Nephron (organoid): ENCODE data around the gene NAV1.

Experiments
- H3K27ac Mint-ChIP-seq, 3 experiments: 2 replicates each; pipeline ENCODE4 v1.8.0; 2020; ENCODE audit warnings: mixed read lengths in 3 of 3, mild to moderate bottlenecking in 2 of 3, moderate library complexity in 1 of 3
- H3K27me3 Mint-ChIP-seq: 2 replicates; pipeline ENCODE4 v1.8.0; 2021; ENCODE audit warnings: low read depth, mild to moderate bottlenecking, moderate library complexity, mixed read lengths
- H3K36me3 Mint-ChIP-seq: 2 replicates; pipeline ENCODE4 v1.8.0; 2020; ENCODE audit warnings: low read depth, mixed read lengths
- H3K4me1 Mint-ChIP-seq: 2 replicates; pipeline ENCODE4 v1.8.0; 2020; ENCODE audit warnings: mixed read lengths
- H3K4me3 Mint-ChIP-seq, 3 experiments: 2 replicates each; pipeline ENCODE4 v1.8.0; 2020; ENCODE audit warnings: mild to moderate bottlenecking in 3 of 3, mixed read lengths in 3 of 3, moderate library complexity in 2 of 3
- H3K9me3 Mint-ChIP-seq: 2 replicates; pipeline ENCODE4 v1.8.0; 2020; ENCODE audit warnings: mixed read lengths
- CTCF ChIP-seq, 3 experiments: fragments of 200-600 bp; sonication (generic); IDR thresholded peaks; one replicate each; pipeline ENCODE4 v1.5.0; 2021; ENCODE audit warnings: antibody characterized with exemption in 3 of 3; ENCODE audit not compliant: unreplicated experiment in 3 of 3

Gene NAV1

DNA sequence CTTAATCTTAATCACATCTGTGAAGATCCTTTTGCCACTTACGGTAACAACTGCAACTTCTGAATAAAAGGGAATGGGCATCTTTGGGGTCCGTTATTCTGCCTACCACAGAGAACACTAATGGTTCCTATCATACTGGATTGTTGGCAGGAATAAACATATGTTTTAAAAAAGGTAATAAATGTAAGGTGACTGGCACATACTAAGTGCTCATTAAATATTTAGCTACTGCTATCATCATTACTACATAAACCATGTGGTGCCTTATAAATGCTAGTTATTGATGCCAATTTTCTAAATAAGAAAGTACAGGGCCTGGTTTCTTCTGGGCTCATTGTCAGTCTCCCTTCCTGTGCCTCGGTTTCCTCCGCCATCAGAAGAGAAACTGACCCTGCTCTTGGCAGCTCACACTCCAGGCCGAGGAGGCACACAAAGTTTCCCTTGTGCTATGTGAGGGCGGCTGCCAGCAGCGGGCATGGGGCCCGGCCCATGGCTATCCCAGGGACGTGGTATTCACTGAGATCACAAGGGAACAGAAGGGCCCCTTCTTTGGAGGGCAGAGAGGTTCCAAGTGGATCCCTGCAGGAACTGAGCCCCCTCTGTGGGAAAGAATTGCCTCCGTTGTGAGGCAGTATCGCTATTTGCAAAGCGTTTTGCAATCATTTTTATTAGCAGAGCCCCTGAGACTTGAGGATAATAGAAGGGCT lies 26.2 kb downstream of the NAV1 start:
- TF ChIP-seq CTCF (IDR thresholded peaks at IDR 0.05; ENCODE audit: unreplicated experiment in 3 of 3): no peak
- Mint-ChIP-seq H3K4me1 (peaks cover 6% of the 10 kb centered on the region), H3K27ac (no peak overlapping the region), H3K36me3 (no peaks in the 10 kb centered on the region), H3K4me3 (no peak overlapping the region), H3K27me3 (peaks cover 19% of the 10 kb centered on the region), H3K9me3 (no peaks in the 10 kb centered on the region)

DNA sequence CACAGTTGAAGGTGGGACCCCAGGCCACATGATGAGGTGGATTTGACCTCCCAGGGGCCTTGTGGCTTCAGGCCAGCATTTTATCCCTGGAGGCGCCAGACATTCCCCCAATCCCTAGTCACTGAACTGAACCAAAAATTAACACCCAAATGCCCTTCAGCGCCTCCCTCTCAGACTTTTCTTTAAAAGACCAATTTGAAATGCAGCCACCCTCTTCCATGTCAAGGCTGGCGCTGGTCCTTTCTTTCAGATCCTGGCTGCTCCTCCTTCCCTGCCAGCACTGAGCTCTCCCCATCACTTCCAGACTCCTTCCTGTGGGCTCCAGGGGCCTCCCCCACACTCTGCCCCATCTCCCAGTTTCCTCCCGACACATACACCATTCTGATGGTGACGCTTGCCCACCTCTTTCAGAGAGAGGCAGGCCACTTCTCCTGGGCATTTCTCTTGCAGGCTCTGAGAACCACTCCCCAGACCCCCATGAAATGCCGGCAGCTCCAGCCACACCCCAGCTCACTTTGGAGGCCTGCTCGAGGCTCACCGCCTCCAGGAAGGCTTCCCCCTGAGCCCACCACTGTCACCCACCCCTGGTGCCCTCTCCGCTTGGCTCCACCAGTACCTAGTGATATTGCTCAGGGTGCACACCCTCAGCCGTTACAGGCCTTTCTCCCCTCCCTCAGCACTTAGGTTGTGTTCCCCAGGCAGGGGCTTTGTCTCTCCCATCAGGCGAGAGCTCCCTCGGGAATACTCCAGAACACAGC lies 27.0 kb downstream of the NAV1 start:
- Mint-ChIP-seq H3K27ac (no peak overlapping the region), H3K4me3 (no peak overlapping the region), H3K4me1 (peaks cover 6% of the 10 kb centered on the region), H3K36me3 (no peaks in the 10 kb centered on the region), H3K9me3 (no peaks in the 10 kb centered on the region), H3K27me3 (peaks cover 17% of the 10 kb centered on the region)
- no peak for TF ChIP-seq CTCF (IDR thresholded peaks at IDR 0.05; ENCODE audit: unreplicated experiment in 3 of 3)

GRCh38 chr1:201566529-201566823 lies 27.5 kb downstream of the NAV1 start:
- Mint-ChIP-seq H3K36me3 (no peaks in the 10 kb centered on the region), H3K4me1 (peaks cover 6% of the 10 kb centered on the region), H3K9me3 (no peaks in the 10 kb centered on the region), H3K27ac (no peak overlapping the region), H3K4me3 (no peak overlapping the region), H3K27me3 (peaks cover 17% of the 10 kb centered on the region)
- TF ChIP-seq CTCF (IDR thresholded peaks at IDR 0.05; ENCODE audit: unreplicated experiment in 3 of 3): no peak

GRCh38 chr1:201566933-201567801 lies 28.2 kb downstream of the NAV1 start:
- no peak overlapping the region for H3K27ac Mint-ChIP-seq
- H3K9me3 Mint-ChIP-seq: no peaks in the 10 kb centered on the region
- TF ChIP-seq CTCF (IDR thresholded peaks at IDR 0.05; ENCODE audit: unreplicated experiment in 3 of 3): no peak
- H3K4me3 Mint-ChIP-seq: no peak overlapping the region
- peaks cover 6% of the 10 kb centered on the region for H3K4me1 Mint-ChIP-seq
- H3K27me3 Mint-ChIP-seq: peaks cover 17% of the 10 kb centered on the region
- no peaks in the 10 kb centered on the region for H3K36me3 Mint-ChIP-seq

DNA sequence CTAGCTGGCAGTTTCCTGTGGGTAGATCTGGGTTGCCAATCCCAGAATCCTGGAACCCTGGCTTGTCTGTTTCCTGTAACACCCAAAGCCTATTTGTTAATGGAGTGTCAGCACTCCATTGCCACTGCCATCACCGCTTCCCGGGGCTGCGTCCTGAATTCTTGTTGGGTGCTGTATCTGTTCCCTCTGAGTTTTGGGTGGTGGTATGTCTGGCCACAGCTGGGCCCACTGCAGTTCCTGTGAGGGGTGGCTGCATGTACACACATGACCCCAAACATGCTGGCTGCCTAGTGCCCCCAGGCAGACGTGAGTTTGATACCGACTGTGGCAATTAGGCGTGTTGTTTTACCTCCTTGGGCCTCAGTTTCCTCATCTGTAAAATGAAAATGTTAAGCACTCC lies 29.3 kb downstream of the NAV1 start:
- peaks cover 10% of the 10 kb centered on the region for H3K27me3 Mint-ChIP-seq

More for the DNA sequence above, 29.3 kb downstream of the NAV1 start:
- TF ChIP-seq CTCF (IDR thresholded peaks at IDR 0.05; ENCODE audit: unreplicated experiment in 3 of 3): no peak
- no peaks in the 10 kb centered on the region for H3K4me1 Mint-ChIP-seq
- H3K36me3 Mint-ChIP-seq: no peaks in the 10 kb centered on the region
- H3K4me3 Mint-ChIP-seq: no peak overlapping the region
- no peak overlapping the region for H3K27ac Mint-ChIP-seq
- no peaks in the 10 kb centered on the region for H3K9me3 Mint-ChIP-seq
